Mucosa of gallbladder (tissue), 1 donor: ENCODE results near the gene LIN28B. TPM values are rescaled to one million over a fixed set of nuclear protein-coding genes. Genes with fewer than 3 reads are reported as not detected.
"Not testable (repeated sequence)": the region's sequence is repeated elsewhere in the genome, so short reads cannot be mapped to it uniquely, and the experiment has no call there.

ENCODE experiments used
- DNase-seq: peaks from one replicate; pipeline ENCODE4 v3.0.0-alpha.2; 2020; ENCODE audit warnings: low spot score
- total RNA-seq: library from RNA; stranded (reverse); gene quantifications from one replicate; pipeline ENCODE4 v1.2.1, GENCODE V29; 2021
- donor health status: DM: no; HTN: no; CAD: no.

LIN28B gene
- total RNA-seq, 1 donor from 2014 or later: 0.14 TPM

- no peak for DNase-seq
Measured at GRCh38 chr6:104955927-104956730, 778 bp upstream of the LIN28B start.

- DNase-seq: no peak
Measured at GRCh38 chr6:104957301-104958177, 632 bp downstream of the LIN28B start.

GRCh38 chr6:104958178-104959025 lies 1.5 kb downstream of the LIN28B start:
- no peak for DNase-seq

- no peak for DNase-seq
Measured at GRCh38 chr6:104959026-104959858, 2.3 kb downstream of the LIN28B start.

GRCh38 chr6:104969108-104969507 lies 12.2 kb downstream of the LIN28B start:
- no peak for DNase-seq

GRCh38 chr6:104969785-104970581 lies 13.1 kb downstream of the LIN28B start:
- DNase-seq: no peak

GRCh38 chr6:104973404-104973803 lies 16.5 kb downstream of the LIN28B start:
- DNase-seq: no peak

- no peak for DNase-seq
Measured at GRCh38 chr6:104983296-104983695, 26.4 kb downstream of the LIN28B start.

GRCh38 chr6:104983776-104984175 lies 26.9 kb downstream of the LIN28B start:
- DNase-seq: no peak

- DNase-seq: no peak
Measured at GRCh38 chr6:104984831-104985230, 27.9 kb downstream of the LIN28B start.

GRCh38 chr6:104985875-104986274 lies 29.0 kb downstream of the LIN28B start:
- DNase-seq: not testable (repeated sequence)

GRCh38 chr6:104986625-104987024 lies 29.7 kb downstream of the LIN28B start:
- no peak for DNase-seq

GRCh38 chr6:104987218-104987617 lies 30.3 kb downstream of the LIN28B start:
- no peak for DNase-seq

- DNase-seq: no peak
Measured at GRCh38 chr6:104990085-104990484, 33.2 kb downstream of the LIN28B start.

- not testable (repeated sequence) for DNase-seq
Measured at GRCh38 chr6:104991062-104991461, 34.2 kb downstream of the LIN28B start.

- not testable (repeated sequence) for DNase-seq
Measured at GRCh38 chr6:104993576-104993975, 36.7 kb downstream of the LIN28B start.

GRCh38 chr6:104995989-104996617 lies 39.2 kb downstream of the LIN28B start:
- no peak for DNase-seq

- no peak for DNase-seq
Measured at GRCh38 chr6:105001063-105001462, 44.2 kb downstream of the LIN28B start.

GRCh38 chr6:105001906-105002305 lies 45.0 kb downstream of the LIN28B start:
- DNase-seq: no peak

- no peak for DNase-seq
Measured at GRCh38 chr6:105005451-105005850, 48.5 kb downstream of the LIN28B start.
